D721Med (cell line): ENCODE results near the gene AMH.

Experiments
- DNase-seq: peaks from one replicate; pipeline ENCODE4 v3.0.0; 2011; ENCODE audit warnings: low spot score; ENCODE audit not compliant: insufficient read length
- FAIRE-seq: peaks from 2 replicates; lab custom pipeline; 2011; peaks lifted over from hg19 to GRCh38; lab: Jason Lieb, UNC
- TF ChIP-seq, protein P1 (sequence below): IDR thresholded peaks from 2 replicates; pipeline ENCODE4 v1.5.1; 2012; ENCODE audit warnings: mild to moderate bottlenecking, control low read depth; ENCODE audit not compliant: insufficient read depth; ENCODE audit errors: missing control alignments

AMH gene

DNA sequence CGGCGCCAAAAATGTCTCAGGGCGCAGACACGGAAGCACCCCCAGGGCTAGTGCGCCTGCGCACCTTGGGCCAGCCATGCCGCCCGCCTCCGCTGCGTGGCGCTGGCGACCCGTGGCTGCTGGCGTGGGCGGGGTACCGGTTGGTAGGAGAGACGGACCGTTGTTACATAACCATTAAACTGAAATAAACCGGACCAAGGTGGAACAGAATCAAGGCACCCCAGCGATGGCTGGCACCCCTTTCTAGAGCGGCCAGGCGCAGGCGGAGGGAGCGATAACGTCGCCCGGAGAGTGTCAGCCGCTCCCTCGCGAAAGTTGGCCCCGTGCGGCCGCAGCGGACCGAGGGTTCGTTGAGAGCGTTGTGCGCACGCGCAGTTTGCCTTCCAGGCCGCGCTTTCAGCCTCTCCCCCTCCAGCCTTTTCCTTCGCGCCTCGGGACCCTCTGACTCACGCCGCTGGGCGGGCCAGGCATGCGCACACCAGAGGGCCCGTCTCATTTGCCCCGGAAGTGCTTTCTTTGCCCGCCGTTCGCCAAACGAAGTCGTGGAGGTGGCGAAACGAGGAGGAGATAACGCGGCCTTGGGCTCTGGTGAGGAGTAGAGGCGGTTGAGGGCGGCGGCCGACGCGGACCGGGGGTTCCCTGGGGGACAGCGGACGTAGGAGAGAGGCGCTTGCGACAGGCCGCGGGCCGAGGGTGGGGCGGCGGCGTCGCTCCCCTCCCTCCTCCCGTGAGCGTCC is 12.6 kb upstream of the AMH start, which contains the start of the genes PLEKHJ1 and SF3A2:
TSS of gene PLEKHJ1 (minus strand) at position 16 of the 737 bp plus-strand sequence. CDS start 81 bp downstream, outside the sequence.
TSS of gene SF3A2 (plus strand) at position 511 of the 737 bp plus-strand sequence. CDS start 6,595 bp downstream, outside the sequence.
- FAIRE-seq (no peak), DNase-seq (peak; percentile 97)
- TF ChIP-seq, protein P1, sequence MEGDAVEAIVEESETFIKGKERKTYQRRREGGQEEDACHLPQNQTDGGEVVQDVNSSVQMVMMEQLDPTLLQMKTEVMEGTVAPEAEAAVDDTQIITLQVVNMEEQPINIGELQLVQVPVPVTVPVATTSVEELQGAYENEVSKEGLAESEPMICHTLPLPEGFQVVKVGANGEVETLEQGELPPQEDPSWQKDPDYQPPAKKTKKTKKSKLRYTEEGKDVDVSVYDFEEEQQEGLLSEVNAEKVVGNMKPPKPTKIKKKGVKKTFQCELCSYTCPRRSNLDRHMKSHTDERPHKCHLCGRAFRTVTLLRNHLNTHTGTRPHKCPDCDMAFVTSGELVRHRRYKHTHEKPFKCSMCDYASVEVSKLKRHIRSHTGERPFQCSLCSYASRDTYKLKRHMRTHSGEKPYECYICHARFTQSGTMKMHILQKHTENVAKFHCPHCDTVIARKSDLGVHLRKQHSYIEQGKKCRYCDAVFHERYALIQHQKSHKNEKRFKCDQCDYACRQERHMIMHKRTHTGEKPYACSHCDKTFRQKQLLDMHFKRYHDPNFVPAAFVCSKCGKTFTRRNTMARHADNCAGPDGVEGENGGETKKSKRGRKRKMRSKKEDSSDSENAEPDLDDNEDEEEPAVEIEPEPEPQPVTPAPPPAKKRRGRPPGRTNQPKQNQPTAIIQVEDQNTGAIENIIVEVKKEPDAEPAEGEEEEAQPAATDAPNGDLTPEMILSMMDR = peak; percentile 96

DNA sequence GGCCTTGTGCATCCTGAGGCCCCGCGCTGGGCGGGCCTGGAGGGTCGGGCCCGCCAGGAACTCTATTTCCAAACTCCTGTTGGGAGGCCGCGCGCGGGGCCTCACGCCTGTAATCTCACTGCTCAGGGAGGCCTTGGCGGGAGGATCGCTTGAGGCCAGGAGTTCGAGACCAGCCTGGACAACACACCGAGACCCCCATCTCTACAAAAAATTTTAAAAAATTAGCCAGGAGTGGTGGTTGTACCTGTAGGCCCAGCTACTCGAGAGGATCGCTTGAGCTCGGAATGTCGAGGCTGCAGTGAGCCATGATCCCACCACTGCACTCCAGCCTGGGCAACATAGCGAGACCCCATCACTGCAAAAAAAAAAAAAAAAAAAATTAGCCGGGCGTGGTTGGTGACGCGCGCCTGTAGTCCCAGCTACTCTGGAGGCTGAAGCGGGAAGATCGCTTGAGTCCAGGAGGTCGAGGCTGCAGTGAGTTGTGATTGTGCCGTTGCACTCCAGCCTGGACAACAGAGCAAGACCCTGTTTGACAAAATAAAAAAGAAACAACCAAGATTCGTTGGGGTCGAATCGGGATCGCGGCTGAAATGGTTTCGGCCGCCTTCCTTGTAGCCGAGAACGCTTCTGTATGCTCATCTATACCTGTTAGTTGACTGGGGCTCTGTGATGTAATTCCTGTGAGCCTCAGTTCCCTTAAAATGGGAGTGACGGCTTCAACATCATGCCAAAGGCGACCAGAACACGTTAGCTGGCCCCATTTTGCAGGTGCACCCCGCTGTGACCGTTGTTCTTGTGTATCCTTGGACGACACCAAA is 11.9 kb upstream of the AMH start:
- FAIRE-seq (no peak), DNase-seq (no peak)
- TF ChIP-seq, protein P1 = no peak

DNA sequence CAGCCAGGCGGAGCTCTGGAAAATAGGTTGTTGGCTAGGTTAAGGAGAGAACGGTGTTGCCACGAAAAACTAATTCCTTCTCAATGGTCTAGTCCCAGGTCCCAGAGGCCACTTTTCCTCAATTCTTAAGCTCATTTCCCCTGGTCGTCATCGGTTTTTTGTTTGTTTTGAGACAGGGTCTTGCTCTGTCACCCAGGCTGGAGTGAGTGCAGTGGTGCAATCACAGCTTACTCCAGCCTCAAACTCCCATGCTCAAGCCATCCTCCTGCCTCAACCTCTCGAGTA is 11.3 kb upstream of the AMH start:
- TF ChIP-seq, protein P1 = no peak
- DNase-seq = no peak
- FAIRE-seq = no peak

DNA sequence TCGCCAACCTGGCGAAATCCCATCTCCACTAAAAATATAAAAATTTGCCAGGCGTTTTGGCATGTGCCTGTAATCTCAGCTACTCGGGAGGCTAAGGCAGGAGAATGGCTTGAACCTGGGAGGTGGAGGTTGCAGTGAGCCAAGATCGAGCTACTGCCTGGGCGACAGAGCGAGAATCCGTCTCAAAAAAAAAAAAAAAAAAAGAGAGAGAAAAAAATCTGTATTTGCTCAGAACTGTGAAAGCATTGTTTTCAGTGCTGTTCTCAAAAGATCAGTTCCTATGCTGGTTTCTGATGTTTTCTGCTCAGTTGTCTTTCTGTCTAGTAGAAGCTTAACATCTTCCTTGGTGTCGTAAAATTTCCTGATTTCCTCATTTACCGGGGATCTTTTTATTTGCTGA is 9.9 kb upstream of the AMH start:
- TF ChIP-seq, protein P1 = no peak
- DNase-seq (no peak), FAIRE-seq (no peak)

DNA sequence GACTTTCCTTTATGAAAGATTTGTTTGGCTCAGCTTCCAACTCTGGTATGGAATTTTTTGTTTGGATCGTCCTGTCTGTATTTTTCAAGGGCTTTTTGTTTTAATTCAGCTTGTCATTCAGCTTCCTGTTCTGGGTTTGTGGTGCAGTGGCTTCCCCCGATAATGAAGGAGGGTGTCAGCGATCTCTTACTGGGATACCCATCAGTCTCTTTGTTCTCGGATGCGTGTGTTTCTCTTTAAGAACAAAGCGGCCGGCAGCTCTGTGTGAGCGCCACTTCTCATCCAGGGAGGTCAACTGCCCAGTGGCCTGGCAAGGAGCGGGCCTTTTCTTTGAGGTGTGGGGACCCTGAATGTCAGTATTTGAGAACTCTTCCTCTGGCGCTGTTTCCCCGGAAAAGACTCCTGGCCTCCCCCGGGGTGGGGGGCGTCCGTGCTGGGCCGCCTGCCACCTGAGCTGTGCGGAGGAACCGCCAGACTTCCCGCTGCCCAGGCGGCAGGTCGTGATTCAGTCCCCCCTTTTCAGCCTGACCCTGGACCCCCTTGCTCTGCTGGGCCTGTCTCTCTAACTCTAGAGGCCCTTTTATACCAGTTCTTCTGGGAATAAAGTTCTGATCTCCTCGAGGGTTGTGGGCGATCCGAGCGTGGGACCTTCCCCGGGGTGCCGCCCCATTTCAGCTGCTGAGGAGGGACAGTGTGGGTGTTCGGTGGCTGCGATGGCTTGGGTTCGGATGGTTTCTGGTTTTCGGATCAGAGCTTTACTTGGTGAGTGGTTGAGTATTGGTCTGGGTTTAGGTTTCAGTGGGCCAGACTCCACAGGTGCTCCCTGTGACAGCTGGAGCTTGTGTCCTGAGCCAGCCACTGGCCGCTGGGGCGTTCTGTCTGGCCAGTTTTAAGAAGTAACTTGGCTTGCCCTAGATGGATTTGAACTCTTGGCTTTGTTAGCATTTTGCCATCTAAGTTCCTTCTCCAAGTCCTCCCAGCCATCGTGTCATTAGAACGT is 9.1 kb upstream of the AMH start:
- DNase-seq = no peak
- no peak for FAIRE-seq
- TF ChIP-seq, protein P1 = no peak

DNA sequence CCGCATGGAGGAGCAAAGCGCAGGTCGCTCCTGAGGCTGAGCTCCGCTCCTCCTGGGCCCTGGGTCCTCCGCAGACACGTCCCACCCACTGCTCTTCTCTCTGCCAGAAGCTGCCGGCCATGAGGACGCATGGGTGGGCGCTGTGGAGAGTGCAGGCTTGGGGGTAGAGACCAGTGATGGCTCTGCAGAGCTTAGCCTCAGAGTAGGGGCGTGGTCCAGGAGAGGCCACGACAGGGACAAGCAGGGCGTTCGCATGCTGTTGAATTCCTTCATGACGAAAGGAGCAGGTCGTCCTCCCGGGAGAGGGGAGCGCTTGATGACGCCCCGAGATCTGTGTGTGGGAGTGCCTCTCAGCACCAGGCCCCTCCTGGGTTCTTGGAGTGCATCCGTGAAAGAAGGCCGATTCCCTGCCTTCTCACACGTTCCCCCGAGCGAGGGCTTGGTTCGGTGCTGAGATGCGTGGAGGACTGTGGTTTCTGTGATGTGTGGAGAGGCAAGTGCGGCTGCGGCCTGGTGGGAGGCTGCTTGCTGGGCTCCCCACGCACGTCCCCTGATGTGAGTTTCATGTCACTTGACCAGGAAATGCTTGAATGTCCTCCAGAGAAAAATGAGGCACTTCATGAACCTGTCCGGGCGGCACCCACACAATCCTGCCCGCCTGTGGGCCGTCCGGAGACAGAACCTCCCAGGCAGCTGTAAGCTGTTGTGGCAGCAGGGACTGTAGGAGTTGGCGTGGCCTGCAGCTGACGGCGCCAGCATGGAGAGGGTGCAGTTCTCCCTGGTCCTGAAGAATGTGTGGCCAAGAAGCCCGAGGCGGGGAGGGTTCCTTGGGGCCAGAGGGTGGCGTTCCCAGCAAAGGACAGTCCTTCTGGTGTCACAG is 8.0 kb upstream of the AMH start:
- TF ChIP-seq, protein P1 = no peak
- no peak for DNase-seq
- no peak for FAIRE-seq
